ENCODE data around the gene ANKRD60. TPM values are rescaled to one million over a fixed set of nuclear protein-coding genes. Genes with fewer than 3 reads are reported as not detected.
A peak's percentile ranks its signal among the peaks of the same experiment; 100 is the strongest.

The ANKRD60 gene
- total RNA-seq, 1 donor from 2014 or later, result not detected

DNA sequence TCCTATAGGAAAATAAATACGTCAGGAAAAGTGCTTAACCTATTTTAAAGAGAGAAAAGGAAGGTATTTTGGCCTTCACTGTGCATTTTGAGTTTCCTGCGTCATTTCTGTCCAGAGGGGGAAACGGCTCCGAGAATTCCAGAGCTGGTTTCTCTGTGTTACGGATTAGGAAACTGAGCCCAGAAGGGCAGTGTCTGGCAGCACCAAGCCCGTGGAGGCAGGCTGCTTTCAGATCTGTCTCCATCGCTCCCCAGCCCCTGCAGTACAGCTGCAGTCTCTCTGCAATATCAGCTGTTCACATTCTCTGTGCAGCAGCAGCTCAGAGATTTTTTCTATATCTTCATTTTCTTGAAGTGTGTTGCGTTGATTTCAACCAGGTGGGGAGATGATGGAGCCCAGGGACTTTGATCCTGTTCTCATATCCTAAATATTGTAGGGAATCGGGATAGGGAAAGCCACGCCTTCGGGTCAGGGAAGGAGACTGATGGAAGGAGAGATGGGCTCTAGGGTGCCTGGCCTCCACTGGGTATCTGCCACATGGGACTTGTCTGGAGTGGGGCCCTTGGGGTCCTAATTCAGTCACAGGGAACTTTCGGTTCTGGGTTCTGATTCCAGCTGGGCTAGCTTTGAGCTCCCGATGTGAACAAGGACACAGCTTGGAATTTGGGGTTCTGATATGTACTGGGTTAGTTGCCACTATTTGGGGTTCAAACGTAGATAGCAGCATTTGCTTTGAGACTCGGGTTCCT, 2.8 kb downstream of the ANKRD60 start:
- no peak for DNase-seq (ENCODE audit: low spot score)

DNA sequence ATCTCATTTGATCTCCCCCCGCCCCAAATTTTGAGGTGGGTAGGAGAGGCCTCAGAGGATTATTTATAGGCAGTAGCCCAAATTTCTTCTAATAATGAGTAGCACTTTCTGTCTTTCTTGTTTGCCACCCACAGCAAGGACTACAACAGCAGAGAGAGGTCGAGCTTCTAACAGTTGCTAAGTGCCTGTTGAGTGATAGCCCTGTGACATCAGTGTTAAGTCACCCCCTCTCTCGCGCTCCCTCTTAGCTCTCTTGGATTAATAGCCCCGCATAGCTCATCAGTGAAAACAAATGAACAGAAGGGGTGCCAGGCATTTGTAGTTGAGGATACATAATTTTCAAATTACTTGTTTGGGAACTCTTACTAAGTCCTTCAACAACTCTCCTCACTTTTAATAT, 3.5 kb downstream of the ANKRD60 start:
- intact Hi-C loops (cut with DNase I), result no loop called here
- DNase-seq (ENCODE audit: low spot score), result no peak

More for the DNA sequence above, 2.8 kb downstream of the ANKRD60 start:
- intact Hi-C loops (cut with DNase I), result no loop called here

DNA sequence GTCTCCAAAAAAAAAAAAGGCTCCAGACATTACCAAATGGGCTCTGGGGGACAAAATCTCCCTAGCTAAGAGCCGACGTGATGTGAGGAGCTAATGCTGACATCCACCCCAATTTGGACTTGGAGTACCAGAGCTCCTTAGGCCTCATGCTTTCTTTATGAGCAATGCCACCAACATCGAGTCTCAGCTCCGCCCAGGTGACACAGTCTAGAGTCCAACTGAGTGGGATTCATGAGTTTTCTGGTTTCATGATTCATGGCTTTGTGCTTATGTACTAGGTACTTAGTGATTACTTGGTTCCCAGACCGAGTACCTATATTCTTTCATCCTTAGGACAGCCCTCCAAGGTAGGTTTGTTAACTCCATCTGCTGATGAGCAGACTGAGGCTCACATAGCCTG, 4.4 kb downstream of the ANKRD60 start:
- DNase-seq (ENCODE audit: low spot score), result no peak
- intact Hi-C loops (cut with DNase I), result no loop called here

DNA sequence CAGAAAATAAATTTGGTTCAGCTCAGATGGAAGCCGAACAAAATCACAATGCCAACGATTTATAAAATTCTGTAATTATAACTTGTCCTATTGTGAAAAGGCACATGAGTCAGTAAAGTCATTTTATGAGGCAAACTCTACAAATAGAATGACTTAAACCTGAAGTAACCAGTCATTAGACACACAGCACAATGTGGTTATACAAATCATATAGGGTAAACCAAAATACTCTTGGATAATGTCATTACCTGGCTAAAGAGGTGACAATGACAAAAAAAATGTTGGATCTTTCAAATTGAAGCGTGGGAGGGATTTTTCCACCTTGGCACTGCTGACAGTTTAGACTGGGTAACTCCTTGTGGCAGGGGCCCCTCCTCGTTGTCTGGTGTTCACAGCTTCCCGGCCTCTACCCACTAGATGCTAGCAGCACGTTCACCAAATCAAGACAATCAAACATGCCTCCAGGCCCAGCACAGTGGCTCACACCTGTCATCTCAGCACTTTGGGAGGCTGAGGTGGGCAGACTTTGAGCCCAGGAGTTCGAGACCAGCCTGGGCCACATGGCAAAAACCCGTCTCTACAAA, 5.0 kb downstream of the ANKRD60 start:
- intact Hi-C loops (cut with DNase I), result no loop called here

DNA sequence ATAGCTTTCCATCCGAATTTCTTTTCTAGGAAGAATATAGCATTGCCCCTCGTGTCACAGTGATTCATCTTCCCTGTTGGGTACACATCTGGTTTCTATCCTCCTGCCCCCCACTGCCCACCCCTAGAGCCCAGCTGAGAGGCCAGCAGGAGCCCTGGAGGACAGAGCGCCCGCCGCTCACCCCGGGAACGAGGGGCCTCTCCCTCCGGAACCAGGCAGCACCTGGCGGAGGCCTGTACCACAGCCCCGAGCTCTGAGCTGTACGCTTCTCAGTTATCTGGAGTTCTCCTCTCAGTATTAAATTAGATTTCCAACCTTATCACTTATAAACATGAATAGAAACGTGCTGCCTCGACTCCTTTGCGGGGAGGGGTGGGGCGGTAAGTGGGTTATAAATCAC, 6.0 kb downstream of the ANKRD60 start:
- no peak for DNase-seq (ENCODE audit: low spot score)
- intact Hi-C loops (cut with DNase I), result no loop called here

More for the DNA sequence above, 5.0 kb downstream of the ANKRD60 start:
- DNase-seq (ENCODE audit: low spot score), result no peak

DNA sequence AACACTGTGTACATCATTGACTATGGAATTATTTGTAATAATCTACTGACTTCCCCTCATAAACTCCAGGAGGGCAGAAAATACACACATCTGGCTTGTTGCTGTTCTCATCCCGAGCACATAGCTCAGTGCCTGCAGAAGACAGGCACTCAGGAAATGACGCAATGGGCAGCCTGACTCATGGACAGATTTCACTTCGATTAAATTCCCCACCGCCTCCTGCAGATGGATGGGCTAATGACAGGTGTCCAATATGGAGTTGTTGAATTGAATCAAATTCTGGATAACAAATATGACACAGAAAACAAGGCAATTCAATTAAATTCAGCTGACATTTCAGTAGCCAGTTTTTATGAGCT, 9.1 kb downstream of the ANKRD60 start:
- intact Hi-C loops (cut with DNase I), result no loop called here
- DNase-seq (ENCODE audit: low spot score), result no peak

DNA sequence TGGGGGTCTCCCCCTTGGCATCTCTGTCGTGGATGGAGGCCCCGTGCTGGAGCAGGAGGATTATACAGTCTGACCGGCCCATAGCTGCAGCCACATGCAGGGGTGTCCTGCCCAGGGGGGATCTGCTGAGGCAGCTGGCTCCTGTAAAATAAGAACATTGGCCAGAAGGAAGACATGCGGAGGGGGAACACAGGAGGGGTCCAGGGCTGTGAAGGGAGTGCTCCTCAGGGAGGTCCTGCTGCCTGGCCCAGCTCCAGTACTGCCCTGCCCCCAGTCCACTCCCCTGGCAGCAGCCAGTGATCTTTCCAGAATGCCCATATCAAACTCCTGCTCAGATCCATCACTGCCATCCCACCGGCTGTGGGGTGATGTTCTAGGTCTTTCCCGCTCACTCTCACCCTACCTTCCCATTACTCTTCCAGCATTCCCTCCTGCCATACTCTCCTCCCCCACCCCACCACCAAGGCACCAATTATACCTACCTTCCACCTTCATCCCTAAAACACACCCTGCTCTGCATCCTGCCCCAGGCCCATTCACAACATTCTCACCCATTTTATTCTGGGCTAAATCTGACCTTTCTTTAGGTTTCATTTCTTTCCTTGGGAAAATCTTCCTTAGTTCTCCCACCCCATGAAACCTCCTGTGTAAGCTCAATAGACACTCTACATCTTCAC, 9.7 kb downstream of the ANKRD60 start:
- intact Hi-C loops (cut with DNase I), result no loop called here
- no peak for DNase-seq (ENCODE audit: low spot score)

DNA sequence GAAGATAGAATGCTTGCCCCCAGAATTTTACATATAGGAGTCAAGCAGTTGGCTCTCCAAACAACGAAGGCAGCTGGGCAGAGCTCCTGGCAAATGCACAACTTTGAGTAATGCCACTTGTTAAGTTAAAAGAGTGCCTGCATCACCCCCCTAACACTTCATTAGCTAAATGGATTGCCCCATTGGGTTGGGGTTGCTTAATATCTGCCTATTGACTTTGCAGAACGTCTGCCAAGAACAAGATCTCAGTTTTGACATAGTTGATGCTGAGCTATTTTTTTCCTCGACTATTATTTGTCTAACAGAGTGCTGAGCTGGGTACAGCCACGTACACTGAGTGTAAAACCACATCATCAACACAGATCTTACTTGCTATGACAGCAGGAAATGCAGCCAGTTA, 12.1 kb downstream of the ANKRD60 start:
- intact Hi-C loops (cut with DNase I), result no loop called here
- DNase-seq (ENCODE audit: low spot score), result no peak

DNA sequence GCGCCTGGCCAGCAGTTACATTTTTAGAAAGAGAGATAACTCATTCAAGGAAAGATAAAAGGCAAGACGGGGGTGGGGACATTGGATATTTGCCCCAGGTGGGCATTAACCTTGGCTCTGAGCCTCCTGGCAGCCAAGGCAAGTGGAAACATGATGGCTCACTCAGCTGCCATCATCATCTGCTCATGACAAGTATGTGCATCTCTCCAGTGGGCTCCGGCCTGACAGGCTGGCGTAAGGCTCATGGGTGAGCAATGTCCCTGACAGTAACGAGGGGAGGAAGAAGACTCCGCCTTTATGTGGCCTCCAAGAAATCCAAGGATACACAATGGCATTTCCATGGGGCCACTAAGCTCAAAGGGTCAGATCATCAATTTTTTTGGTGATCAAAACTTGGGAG, 13.3 kb downstream of the ANKRD60 start:
- no peak for DNase-seq (ENCODE audit: low spot score)
- intact Hi-C loops (cut with DNase I), result no loop called here

DNA sequence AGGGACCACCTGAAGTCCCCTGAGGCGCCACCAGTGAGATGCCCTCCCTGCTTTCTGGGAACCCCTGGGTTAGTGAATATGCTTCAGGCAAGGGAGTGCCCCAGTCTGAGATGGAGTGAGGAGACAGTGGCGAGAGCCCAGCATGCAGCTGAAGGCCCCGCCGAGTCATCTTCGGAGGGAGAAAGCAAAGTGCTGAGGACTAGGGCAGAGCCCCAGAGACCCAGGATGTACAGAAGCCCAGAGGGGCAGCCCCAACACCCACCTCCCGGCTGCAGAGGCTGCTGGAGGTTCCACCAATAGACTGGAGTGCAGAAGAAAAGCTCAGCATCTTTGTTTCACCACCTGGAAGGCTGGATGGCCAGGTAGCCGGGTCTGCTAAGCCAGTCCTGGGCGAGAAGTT, 14.1 kb downstream of the ANKRD60 start:
- intact Hi-C loops (cut with DNase I), result no loop called here
- no peak for DNase-seq (ENCODE audit: low spot score)

DNA sequence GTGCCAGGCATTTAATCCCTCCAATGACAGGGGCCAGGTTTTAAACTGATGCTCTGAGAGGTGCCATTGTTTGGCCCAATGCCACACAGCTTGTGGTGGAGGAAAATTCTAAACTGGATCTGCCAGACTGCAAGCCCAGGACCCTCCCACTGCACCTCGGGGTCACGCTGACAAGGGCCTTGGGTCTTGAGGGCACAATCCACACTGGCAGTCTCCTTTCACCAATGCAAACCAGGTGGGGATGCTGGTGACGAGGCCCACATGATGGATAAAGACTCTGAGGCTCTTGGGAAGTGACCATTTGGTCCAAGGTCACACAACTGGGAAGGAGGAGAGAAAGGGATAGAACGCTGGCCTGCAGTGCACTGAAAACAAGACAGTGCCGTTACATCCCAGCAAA, 14.7 kb downstream of the ANKRD60 start:
- no peak for DNase-seq (ENCODE audit: low spot score)
- intact Hi-C loops (cut with DNase I), result no loop called here

DNA sequence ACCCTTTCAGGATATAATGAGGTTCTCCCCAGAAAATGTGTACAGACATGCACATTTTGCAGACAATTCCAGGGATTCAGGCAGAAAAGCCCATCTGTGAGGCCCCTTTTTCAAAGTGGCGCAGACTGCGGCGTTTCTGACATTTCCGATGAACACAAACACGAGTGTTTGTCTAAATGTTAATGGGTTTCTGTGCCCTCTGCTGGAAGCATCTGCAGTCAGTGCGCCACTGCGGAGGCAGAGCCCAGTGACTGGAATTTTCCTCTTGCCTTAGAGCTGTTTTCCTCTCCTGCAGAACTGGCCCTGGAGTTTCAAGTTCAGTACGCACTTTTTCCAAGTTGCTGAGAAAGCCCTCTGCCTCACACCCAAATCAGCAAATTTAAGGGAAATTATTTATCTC, 15.3 kb downstream of the ANKRD60 start:
- intact Hi-C loops (cut with DNase I), result no loop called here

DNA sequence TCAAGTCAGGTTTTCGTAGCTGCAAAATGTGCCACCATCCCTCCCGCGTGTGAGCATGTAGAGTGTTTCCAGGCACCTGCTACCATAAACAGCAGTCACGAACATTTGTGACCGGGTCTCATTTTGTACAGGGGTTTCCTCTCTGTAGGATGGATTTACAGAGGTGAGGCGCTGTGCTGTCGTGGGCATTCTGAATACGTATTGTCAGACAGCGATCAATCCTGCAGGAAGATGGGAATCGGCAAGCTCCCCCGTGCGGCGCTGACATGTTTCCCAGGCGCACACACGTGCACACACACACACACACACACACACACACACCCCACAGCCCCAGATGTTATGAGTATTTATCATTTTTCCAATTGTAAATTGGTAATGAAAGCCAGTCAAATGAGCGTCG, 15.8 kb downstream of the ANKRD60 start:
- intact Hi-C loops (cut with DNase I), result no loop called here
- no peak for DNase-seq (ENCODE audit: low spot score)

More for the DNA sequence above, 15.3 kb downstream of the ANKRD60 start:
- DNase-seq (ENCODE audit: low spot score), result no peak

DNA sequence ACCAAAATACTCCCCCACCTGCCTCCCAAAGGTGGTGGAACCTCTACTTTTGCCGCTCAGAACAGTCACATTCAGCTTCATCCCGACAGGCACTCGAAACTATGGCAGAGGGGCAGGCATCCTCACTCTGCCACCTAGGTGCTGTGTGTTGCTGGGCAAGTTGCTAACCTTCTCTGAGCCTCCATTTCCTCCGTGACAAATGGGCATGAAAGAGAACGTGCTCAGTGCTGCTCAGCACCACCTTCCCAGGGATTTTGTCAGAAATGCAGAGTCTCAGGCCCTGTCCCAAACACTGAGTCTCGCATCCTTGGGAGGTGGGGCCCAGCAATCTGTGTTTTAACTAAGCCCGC, 18.1 kb downstream of the ANKRD60 start:
- no peak for DNase-seq (ENCODE audit: low spot score)
- intact Hi-C loops (cut with DNase I), result loop anchor here (1.0 to 2.0 kb wide), 2 partner anchors 614 to 696 kb away; no protein-coding TSS in a partner anchor

DNA sequence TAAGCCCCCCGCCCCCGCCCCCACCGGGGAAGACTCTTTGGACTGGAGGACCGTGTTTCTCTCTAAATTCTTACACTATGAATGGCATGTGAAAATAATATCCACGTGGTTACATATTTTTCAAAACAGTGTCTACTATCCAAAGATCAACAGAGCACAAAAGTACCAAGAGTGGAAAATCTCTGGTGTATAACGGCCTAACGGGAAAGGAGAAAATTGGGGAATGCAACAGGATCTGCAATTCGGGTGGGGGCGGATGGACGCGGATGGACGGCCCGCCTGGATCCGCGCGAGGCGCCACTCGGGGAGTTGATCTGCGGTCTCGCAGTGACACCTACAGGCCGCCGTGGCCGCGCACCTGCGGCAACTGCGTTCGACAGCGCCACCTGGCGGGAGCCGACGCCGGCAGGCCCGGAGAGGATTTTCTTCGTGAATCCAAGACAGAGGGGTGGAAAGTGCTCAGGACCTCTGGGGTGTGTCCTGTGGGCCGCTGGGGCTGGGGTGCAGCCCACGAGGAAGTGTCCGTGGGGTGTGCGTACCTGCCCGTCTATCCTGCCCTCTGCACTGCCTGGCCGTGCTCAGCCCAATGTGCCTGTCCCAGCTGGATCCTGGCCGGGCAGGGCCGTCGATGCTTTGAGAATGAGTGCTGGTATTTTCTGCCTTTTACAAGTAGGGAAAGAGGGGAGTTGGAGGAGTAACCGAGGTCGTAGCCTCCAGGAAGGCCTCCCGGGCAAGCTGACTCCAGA, 18.6 kb downstream of the ANKRD60 start:
- peak; percentile 94 for DNase-seq (ENCODE audit: low spot score)
- intact Hi-C loops (cut with DNase I), result loop anchor here (1.0 to 10.0 kb wide), 3 partner anchors 613 to 825 kb away; no protein-coding TSS in a partner anchor

DNA sequence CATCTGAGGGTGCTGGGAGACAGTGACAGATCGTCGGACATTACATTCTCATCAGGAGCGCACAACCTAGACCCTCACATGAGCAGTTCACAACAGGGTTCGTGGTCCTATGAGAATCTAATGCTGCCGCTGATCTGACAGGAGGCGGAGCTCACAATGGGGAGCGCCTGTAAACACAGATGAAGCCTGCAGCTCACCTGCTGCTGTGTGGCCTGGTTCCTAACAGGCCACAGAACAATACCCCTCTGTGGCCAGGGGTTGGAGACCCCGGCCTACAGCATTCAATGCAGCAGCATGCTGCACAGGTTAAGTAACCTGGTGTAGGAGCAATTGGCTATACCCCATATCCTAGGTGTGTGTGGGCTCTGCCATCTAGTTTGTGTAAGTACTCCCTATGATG, 19.5 kb downstream of the ANKRD60 start:
- DNase-seq (ENCODE audit: low spot score), result no peak
- intact Hi-C loops (cut with DNase I), result loop anchor here (10.0 kb wide), 1 partner anchor 824 kb away; no protein-coding TSS in a partner anchor

DNA sequence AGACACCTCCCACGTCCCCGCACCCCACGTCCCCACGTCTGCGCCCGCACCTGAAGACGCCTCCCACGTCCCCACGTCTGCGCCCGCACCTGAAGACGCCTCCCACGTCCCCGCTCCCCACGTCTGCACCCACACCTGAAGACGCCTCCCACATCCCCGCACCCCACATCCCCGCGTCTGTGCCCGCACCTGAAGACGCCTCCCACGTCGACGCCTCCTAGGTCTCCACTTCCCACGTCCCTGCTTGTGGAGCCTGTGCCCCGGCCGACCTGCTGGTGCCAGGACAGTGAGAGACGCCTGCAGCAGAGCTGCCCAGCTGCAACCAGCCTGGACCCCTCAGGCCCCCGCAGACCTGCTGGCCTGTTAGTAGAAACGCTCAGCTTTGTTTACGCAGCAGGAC, 22.6 kb downstream of the ANKRD60 start:
- no peak for DNase-seq (ENCODE audit: low spot score)
- intact Hi-C loops (cut with DNase I), result loop anchor here (10.0 kb wide), 1 partner anchor 821 kb away; no protein-coding TSS in a partner anchor

DNA sequence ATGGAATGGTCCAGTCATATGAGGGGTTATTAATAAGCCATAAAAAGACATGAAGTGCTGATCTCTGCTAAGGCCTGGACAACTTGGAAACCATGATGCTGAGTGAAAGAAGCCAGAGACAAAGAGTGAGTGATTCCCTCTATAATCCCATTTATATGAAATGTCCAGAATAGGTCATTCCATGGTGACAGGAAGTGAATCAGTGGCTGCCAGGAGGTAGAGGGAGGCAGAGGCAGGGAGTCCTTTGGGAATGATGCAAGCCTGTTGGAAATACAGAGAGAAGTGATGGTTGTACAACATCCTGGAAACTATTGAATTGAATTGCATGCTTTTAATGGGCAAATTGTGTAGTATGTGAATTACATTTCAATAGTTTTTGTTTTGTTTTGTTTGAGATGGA, 26.4 kb downstream of the ANKRD60 start:
- intact Hi-C loops (cut with DNase I), result loop anchor here (10.0 kb wide), 1 partner anchor 817 kb away; no protein-coding TSS in a partner anchor
- DNase-seq (ENCODE audit: low spot score), result no peak

DNA sequence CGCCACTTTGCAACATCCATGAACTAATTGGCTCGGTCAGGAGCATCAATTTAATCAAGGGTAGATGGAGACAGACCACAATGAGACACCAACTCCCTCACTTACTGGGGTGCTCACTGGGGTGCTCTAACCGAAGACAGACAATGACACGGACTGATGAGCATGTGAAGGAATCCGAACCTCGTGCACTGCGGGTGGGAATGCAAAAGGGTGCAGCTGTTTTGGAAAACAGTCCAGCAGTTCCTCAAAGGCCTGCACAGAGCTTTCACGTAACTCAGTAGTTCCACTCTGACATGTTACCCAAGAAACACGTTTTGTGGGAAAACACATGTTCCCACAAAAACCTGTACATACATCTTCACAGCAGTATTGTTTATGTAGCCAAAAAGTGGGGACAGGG, 26.8 kb downstream of the ANKRD60 start:
- intact Hi-C loops (cut with DNase I), result loop anchor here (10.0 kb wide), 1 partner anchor 817 kb away; no protein-coding TSS in a partner anchor
- DNase-seq (ENCODE audit: low spot score), result no peak

DNA sequence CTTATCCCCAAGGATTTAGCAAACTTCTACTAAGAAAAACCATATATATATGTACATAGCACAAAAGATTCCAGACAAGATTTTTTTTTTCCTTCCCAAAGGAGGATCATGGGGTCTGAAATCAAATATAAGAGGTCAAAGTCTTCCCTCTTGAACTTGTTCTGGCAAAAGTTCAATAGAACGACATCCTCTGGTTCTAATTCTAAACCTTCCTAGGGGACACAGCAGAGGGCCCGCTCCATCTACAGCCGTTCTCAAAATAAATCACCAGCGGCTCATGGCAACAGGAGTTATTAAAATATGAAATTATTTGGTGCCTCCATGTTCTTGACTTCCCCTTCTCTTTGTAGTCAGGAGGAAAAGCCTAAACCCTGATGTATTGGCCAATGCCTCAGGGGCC, 29.0 kb downstream of the ANKRD60 start:
- no peak for DNase-seq (ENCODE audit: low spot score)
- intact Hi-C loops (cut with DNase I), result no loop called here

Data from cardiac septum (tissue), 1 donor.